Hepatocyte (in vitro differentiated cells): ENCODE measurements around the gene KDF1.

Experiments
- EZH2 ChIP-seq: fragments of 200-600 bp; sonication (generic); IDR thresholded peaks from 2 replicates; pipeline ENCODE4 v1.6.1; 2016; ENCODE audit warnings: antibody characterized with exemption, mild to moderate bottlenecking, borderline replicate concordance
- TF ChIP-seq, protein P1 (sequence below): fragments of 200-600 bp; sonication (generic); IDR thresholded peaks from 2 replicates; pipeline ENCODE4 v1.5.1; 2016; ENCODE audit warnings: antibody characterized with exemption, mild to moderate bottlenecking; ENCODE audit not compliant: poor library complexity

DNA sequence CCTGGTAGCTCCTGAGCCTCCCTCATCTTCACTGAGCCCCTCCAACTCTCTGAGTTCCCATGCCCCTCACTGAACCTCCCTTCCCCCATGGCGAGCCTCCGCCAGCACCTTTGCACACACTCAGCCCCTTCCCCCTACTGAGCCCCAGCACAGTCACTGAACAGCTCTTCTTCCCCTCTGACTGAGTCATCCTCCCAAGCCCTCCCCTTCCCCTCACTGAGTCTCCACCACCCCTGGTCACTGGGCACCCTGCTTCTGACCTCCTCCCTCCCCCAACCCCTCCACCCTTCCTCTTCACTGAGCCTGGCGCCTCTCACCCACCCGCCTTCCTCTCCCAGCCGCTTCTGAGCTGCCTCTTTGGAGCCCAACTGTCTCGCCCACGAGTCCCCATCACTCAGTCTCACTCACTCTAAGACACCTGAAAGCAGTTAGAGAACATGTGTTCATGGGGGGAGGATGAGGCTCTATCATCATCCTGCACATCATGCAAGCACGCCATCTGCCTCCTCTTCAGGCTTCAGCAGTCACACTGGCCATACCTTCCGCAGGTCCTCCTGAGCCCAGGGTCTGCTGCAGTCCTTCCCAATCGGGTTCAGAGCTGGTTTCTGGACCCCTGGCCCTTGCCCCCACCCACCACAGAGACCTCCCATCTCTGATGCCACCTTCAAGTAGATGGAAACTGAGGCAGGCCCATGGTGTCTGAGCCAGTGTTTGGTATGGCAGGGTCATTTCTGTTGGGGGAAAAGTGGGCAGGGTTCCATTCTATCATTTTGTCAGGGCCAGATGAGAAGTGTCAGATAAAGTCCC lies 31.2 kb upstream of the KDF1 start:
- TF ChIP-seq, protein P1, sequence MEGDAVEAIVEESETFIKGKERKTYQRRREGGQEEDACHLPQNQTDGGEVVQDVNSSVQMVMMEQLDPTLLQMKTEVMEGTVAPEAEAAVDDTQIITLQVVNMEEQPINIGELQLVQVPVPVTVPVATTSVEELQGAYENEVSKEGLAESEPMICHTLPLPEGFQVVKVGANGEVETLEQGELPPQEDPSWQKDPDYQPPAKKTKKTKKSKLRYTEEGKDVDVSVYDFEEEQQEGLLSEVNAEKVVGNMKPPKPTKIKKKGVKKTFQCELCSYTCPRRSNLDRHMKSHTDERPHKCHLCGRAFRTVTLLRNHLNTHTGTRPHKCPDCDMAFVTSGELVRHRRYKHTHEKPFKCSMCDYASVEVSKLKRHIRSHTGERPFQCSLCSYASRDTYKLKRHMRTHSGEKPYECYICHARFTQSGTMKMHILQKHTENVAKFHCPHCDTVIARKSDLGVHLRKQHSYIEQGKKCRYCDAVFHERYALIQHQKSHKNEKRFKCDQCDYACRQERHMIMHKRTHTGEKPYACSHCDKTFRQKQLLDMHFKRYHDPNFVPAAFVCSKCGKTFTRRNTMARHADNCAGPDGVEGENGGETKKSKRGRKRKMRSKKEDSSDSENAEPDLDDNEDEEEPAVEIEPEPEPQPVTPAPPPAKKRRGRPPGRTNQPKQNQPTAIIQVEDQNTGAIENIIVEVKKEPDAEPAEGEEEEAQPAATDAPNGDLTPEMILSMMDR: peak; percentile 6
- no peak for TF ChIP-seq EZH2
